Measurements from ENCODE around the gene APRT. TPM values are rescaled to one million over a fixed set of nuclear protein-coding genes. Genes with fewer than 3 reads are reported as not detected.

The APRT gene
- total RNA-seq, 2 experiments from 2014 or later, result 153 to 154 TPM

DNA sequence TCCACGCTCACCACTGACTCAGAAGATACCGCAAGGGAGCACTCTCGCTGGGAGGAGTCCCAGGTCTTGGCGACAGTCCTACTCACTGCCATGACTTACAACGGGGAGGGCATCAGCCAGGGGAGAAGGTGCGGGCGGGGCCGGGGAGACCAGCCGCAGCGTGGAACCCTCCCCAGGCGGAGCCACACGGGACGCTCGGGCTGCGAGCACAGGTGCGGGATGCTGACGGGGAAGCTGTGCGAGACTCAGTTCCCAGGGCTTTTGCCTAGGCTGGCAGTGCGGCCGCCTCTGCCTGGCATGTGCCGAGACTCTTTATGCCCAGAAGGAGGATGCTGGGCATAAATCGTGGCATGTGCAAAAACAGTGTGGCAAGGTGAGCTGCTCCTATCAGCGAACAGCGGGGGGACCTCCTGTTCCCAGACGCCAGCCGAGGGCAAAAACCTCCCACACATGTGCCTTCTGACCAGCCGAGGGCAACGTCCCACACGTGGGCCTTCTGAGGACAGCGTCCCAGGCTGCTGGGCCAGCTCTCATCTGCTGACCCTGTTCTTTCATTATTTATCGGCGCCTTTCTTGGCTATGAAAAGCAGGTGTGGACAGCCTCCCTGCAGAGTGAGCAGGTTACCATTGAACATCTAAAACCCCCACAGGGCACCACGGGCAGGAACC, 38.9 kb upstream of the APRT start:
- TF ChIP-seq CTCF (IDR thresholded peaks at IDR 0.05), result no peak
- H3K36me3 ChIP-seq (ENCODE audit: insufficient read depth, low read length), result peaks cover 15% of the 10 kb centered on the region
- ChIA-PET POLR2A (no interaction called here), CTCF (no interaction called here)
- intact Hi-C loops (cut with DNase I, micrococcal nuclease), result no loop called here
- H3K4me3 Mint-ChIP-seq, result no peak overlapping the region
- no peak overlapping the region for H3K4me3 ChIP-seq (ENCODE audit: low read length)
- peaks cover 25% of the 10 kb centered on the region for H3K4me1 ChIP-seq (ENCODE audit: insufficient read depth, low read length)
- H3K9me3 Mint-ChIP-seq, result no peaks in the 10 kb centered on the region
- DNase-seq, result no peak
- no peaks in the 10 kb centered on the region for H3K27me3 ChIP-seq (ENCODE audit: control insufficient read depth in 1 of 2, insufficient read depth in 2 of 2, low read length in 2 of 2)
- H3K9me3 ChIP-seq (ENCODE audit: control insufficient read depth in 1 of 2, insufficient read depth in 1 of 2, low read length in 2 of 2), result no peaks in the 10 kb centered on the region
- no peak overlapping the region for H3K27ac ChIP-seq (ENCODE audit: low read depth in 1 of 2, low read length in 2 of 2)
- peaks cover 11% of the 10 kb centered on the region for H3K4me1 Mint-ChIP-seq (ENCODE audit: low read depth)
- no peak overlapping the region for H3K27ac Mint-ChIP-seq
- H3K36me3 Mint-ChIP-seq (ENCODE audit: low read depth), result no peaks in the 10 kb centered on the region
- H3K27me3 Mint-ChIP-seq, result no peaks in the 10 kb centered on the region
- no peak for ATAC-seq (ENCODE audit: poor library complexity)

DNA sequence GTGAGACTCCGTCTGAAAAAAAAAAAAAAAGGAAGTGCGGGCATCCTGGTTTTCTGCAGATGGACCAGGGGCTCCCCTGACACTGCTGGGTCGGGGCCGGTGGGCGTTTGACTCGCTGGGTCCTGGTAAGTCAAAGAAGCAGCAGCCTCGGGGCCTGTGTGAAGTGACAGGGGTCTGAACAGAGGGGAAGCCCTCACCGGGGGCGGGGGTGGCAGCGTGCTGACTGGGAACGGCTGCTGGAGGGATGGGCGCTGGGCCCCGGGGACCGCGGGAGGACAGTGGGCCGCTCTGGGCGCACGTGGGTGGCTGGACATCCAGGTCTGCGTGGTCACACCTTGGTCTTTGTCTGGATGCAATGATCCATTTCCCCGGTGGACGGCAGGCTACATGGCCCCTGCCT, 36.8 kb upstream of the APRT start:
- H3K9me3 ChIP-seq (ENCODE audit: control insufficient read depth in 1 of 2, insufficient read depth in 1 of 2, low read length in 2 of 2), result no peaks in the 10 kb centered on the region
- no peaks in the 10 kb centered on the region for H3K27me3 Mint-ChIP-seq
- no peak overlapping the region for H3K4me3 Mint-ChIP-seq
- H3K4me1 Mint-ChIP-seq (ENCODE audit: low read depth), result no peaks in the 10 kb centered on the region
- H3K36me3 ChIP-seq (ENCODE audit: insufficient read depth, low read length), result peaks cover 15% of the 10 kb centered on the region
- no peak overlapping the region for H3K4me3 ChIP-seq (ENCODE audit: low read length)
- peaks cover 3% of the 10 kb centered on the region for H3K4me1 ChIP-seq (ENCODE audit: insufficient read depth, low read length)
- no peak overlapping the region for H3K27ac Mint-ChIP-seq
- no peak for ATAC-seq (ENCODE audit: poor library complexity)
- H3K27me3 ChIP-seq (ENCODE audit: control insufficient read depth in 1 of 2, insufficient read depth in 2 of 2, low read length in 2 of 2), result no peaks in the 10 kb centered on the region
- CTCF ChIA-PET, result no interaction called here
- no peak overlapping the region for H3K27ac ChIP-seq (ENCODE audit: low read depth in 1 of 2, low read length in 2 of 2)
- no peak for TF ChIP-seq CTCF (IDR thresholded peaks at IDR 0.05)
- no peaks in the 10 kb centered on the region for H3K36me3 Mint-ChIP-seq (ENCODE audit: low read depth)
- H3K9me3 Mint-ChIP-seq, result no peaks in the 10 kb centered on the region
- intact Hi-C loops (cut with DNase I, micrococcal nuclease), result no loop called here
- POLR2A ChIA-PET, result no interaction called here
- no peak for DNase-seq

- H3K4me3 ChIP-seq (ENCODE audit: low read length), result no peak overlapping the region
- no peak for TF ChIP-seq CTCF (IDR thresholded peaks at IDR 0.05)
- H3K27ac ChIP-seq (ENCODE audit: low read depth in 1 of 2, low read length in 2 of 2), result no peak overlapping the region
- no peaks in the 10 kb centered on the region for H3K9me3 Mint-ChIP-seq
- no peak overlapping the region for H3K27ac Mint-ChIP-seq
- POLR2A ChIA-PET, result no interaction called here
- no peaks in the 10 kb centered on the region for H3K27me3 Mint-ChIP-seq
- no peaks in the 10 kb centered on the region for H3K27me3 ChIP-seq (ENCODE audit: control insufficient read depth in 1 of 2, insufficient read depth in 2 of 2, low read length in 2 of 2)
- no peak overlapping the region for H3K4me3 Mint-ChIP-seq
- no peaks in the 10 kb centered on the region for H3K4me1 ChIP-seq (ENCODE audit: insufficient read depth, low read length)
- CTCF ChIA-PET, result no interaction called here
- H3K36me3 ChIP-seq (ENCODE audit: insufficient read depth, low read length), result peaks cover 18% of the 10 kb centered on the region
- ATAC-seq (ENCODE audit: poor library complexity) (no peak), DNase-seq (no peak)
- no peaks in the 10 kb centered on the region for H3K9me3 ChIP-seq (ENCODE audit: control insufficient read depth in 1 of 2, insufficient read depth in 1 of 2, low read length in 2 of 2)
- H3K36me3 Mint-ChIP-seq (ENCODE audit: low read depth), result peaks cover 5% of the 10 kb centered on the region
- intact Hi-C loops (cut with DNase I, micrococcal nuclease), result no loop called here
- H3K4me1 Mint-ChIP-seq (ENCODE audit: low read depth), result no peaks in the 10 kb centered on the region
Measured at GRCh38 chr16:88847654-88848053, 35.9 kb upstream of the APRT start.
